ENCODE results near the gene TNS3. TPM values are rescaled to one million over a fixed set of nuclear protein-coding genes. Genes with fewer than 3 reads are reported as not detected.

The TNS3 gene
- total RNA-seq, 4 donors from 2014 or later, result 6.6 to 16.0 (median 9.6) TPM

GRCh38 chr7:47406801-47407129, 175.1 kb downstream of the TNS3 start:
- 19 to 41% methylated on average over 11 of the region's 11 CpGs for WGBS, 2 donors
- intact Hi-C loops (cut with DNase I), result no loop called here
- peaks cover 0 to 9% (median 0%) of the 10 kb centered on the region in 3 donors for H3K36me3 ChIP-seq
- DNase-seq, result no peak
- TF ChIP-seq CTCF (IDR thresholded peaks at IDR 0.05) (no peak), POLR2A (IDR thresholded peaks at IDR 0.05) (no peak)
- peak overlapping the region; percentile 56 to 78 (median 73) for H3K27ac ChIP-seq
- no peak overlapping the region for H3K4me3 ChIP-seq
- H3K4me1 ChIP-seq, result peaks cover 15 to 71% (median 45%) of the 10 kb centered on the region in 3 donors
- H3K9me3 ChIP-seq, result no peaks in the 10 kb centered on the region
- no peaks in the 10 kb centered on the region for H3K27me3 ChIP-seq

GRCh38 chr7:47405921-47406800, 175.8 kb downstream of the TNS3 start:
- H3K4me1 ChIP-seq, result peaks cover 15 to 71% (median 45%) of the 10 kb centered on the region in 3 donors
- peak overlapping the region; percentile 60 to 78 (median 73) for H3K27ac ChIP-seq
- 11 to 24% methylated on average over 7 of the region's 13 CpGs for WGBS, 2 donors
- no peaks in the 10 kb centered on the region for H3K27me3 ChIP-seq
- no peak for TF ChIP-seq CTCF (IDR thresholded peaks at IDR 0.05)
- no peak for TF ChIP-seq POLR2A (IDR thresholded peaks at IDR 0.05)
- H3K36me3 ChIP-seq, result peaks cover 0 to 4% (median 0%) of the 10 kb centered on the region in 3 donors
- no peak for DNase-seq
- peak overlapping the region in 1 of 4 donors; percentile 19 for H3K4me3 ChIP-seq
- no peaks in the 10 kb centered on the region for H3K9me3 ChIP-seq
- intact Hi-C loops (cut with DNase I), result no loop called here

DNA sequence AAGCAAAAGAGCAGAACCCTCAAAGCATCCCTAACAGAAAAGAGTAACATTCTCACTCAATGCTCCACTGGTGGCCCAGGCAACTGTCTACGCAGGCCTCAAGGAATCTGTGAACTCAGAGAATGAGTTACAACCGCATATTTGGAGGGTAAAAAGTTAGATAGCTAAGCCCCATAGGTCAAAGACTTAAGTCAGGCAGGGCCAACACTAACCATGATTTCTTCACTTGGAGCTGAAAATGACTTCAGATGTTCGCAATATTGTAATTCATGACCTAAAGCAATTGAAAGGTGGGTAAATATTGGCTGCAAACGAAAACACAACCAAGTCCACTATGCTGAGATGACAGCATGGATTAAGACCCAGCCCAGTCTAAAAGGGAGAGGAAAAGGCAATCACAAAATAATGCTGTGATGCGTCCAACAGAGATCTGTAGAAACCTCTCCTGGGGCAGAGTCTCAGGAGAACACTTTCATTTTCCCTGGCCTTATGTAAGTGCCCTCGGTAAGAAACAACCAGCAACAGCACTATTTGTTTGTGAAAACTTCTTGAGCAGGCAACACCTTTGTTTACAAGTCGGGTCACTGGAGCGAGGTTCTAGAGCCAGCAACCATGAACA, 176.5 kb downstream of the TNS3 start:
- WGBS, 2 donors, result 36 to 44% methylated on average over 5 to 8 of the region's 8 CpGs
- intact Hi-C loops (cut with DNase I), result no loop called here
- Histone ChIP-seq H3K27ac (peak overlapping the region; percentile 60 to 78 (median 73)), H3K4me1 (peaks cover 15 to 71% (median 45%) of the 10 kb centered on the region in 3 donors), H3K9me3 (no peaks in the 10 kb centered on the region), H3K4me3 (peak overlapping the region in 1 of 4 donors; percentile 19), H3K36me3 (peaks cover 0 to 3% (median 0%) of the 10 kb centered on the region in 3 donors), H3K27me3 (no peaks in the 10 kb centered on the region)
- DNase-seq, result no peak
- no peak for TF ChIP-seq CTCF (IDR thresholded peaks at IDR 0.05)
- TF ChIP-seq POLR2A (IDR thresholded peaks at IDR 0.05), result no peak

DNA sequence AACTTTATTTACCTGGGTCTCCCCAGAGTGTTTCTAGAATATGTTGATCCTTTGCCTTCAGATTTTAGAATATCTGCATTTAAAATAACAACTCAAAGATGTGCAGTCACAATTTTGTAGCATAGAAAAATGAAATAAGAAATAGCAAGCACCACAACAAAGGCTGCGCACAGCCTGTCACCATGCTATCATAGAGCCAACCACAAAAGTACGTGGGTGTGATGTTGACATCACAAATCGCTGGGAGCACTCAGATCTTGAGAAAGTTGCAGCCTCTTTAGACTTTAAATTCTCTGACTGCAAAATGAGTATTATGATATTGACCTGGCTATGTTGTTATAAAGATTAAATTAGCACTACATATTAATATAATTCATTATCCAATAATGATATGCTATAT, 177.9 kb downstream of the TNS3 start:
- Histone ChIP-seq H3K4me3 (no peak overlapping the region), H3K27me3 (no peaks in the 10 kb centered on the region), H3K36me3 (no peaks in the 10 kb centered on the region), H3K9me3 (no peaks in the 10 kb centered on the region), H3K27ac (no peak overlapping the region), H3K4me1 (peaks cover 15 to 62% (median 40%) of the 10 kb centered on the region in 3 donors)
- no peak for TF ChIP-seq POLR2A (IDR thresholded peaks at IDR 0.05)
- TF ChIP-seq CTCF (IDR thresholded peaks at IDR 0.05), result no peak
- DNase-seq, result no peak
- intact Hi-C loops (cut with DNase I), result no loop called here
- WGBS, 2 donors, result 71 to 84% methylated on average over 3 of the region's 3 CpGs
